A673 (cell line): Measurements from ENCODE around the gene FAU. TPM values are rescaled to one million over a fixed set of nuclear protein-coding genes. Genes with fewer than 3 reads are reported as not detected.
"Not testable (repeated sequence)": the region's sequence is repeated elsewhere in the genome, so short reads cannot be mapped to it uniquely, and the experiment has no call there.

Source experiments
- BruUV-seq: library from RNA; stranded (reverse); fragments of 400-500 nt; replicated peaks from 2 replicates; lab custom pipeline; 2021; lab: Mats Ljungman, UMichigan
- CTCF ChIA-PET: fragments of 300-600 bp; sonication (Branson Sonifier 250); formaldehyde crosslinking; loops from one replicate; lab custom pipeline; 2022; ENCODE audit warnings: antibody characterized with exemption; lab: Charles Lee
- POLR2A ChIA-PET: fragments of 300-600 bp; sonication (Branson Sonifier 250); formaldehyde crosslinking; loops from one replicate; lab custom pipeline; 2022; ENCODE audit warnings: antibody characterized with exemption; ENCODE audit not compliant: low non-redundant PET; lab: Charles Lee
- DNase-seq: peaks from one replicate; pipeline ENCODE4 v3.0.0-alpha.2; 2015; ENCODE audit warnings: low spot score
- H3K27ac ChIP-seq: fragments of 200-600 bp; sonication (generic); 2 replicates; pipeline ENCODE4 v1.5.1; 2016; ENCODE audit warnings: mixed run types, low read depth, mild to moderate bottlenecking, mixed read lengths, antibody characterized with exemption, low read length; ENCODE audit not compliant: poor library complexity, severe bottlenecking
- H3K27me3 ChIP-seq: fragments of 200-600 bp; sonication (generic); replicated peaks from 2 replicates; pipeline ENCODE4 v1.6.1; 2017; ENCODE audit warnings: mixed run types, low read depth, mild to moderate bottlenecking, mixed read lengths, antibody characterized with exemption, low read length; ENCODE audit not compliant: insufficient read depth, poor library complexity
- H3K36me3 ChIP-seq: fragments of 200-600 bp; sonication (generic); 2 replicates; pipeline ENCODE4 v1.6.1; 2016; ENCODE audit warnings: mixed run types, mild to moderate bottlenecking, mixed read lengths, antibody characterized with exemption, low read length; ENCODE audit not compliant: insufficient read depth, poor library complexity, severe bottlenecking
- H3K4me1 ChIP-seq: fragments of 200-600 bp; sonication (generic); 2 replicates; pipeline ENCODE4 v1.6.1; 2017; ENCODE audit warnings: mixed run types, mild to moderate bottlenecking, mixed read lengths, antibody characterized with exemption, low read length; ENCODE audit not compliant: insufficient read depth, poor library complexity, severe bottlenecking
- H3K4me3 ChIP-seq: fragments of 200-600 bp; sonication (generic); 2 replicates; pipeline ENCODE4 v1.5.1; 2016; ENCODE audit warnings: low read depth, mixed run types, mild to moderate bottlenecking, mixed read lengths, low read length; ENCODE audit not compliant: poor library complexity, severe bottlenecking
- H3K9me3 ChIP-seq: fragments of 200-600 bp; sonication (generic); 2 replicates; pipeline ENCODE4 v1.6.1; 2016; ENCODE audit warnings: mixed run types, low read depth, mild to moderate bottlenecking, mixed read lengths, antibody characterized with exemption, low read length; ENCODE audit not compliant: poor library complexity, severe bottlenecking
- EZH2 ChIP-seq: fragments of 200-600 bp; sonication (generic); IDR thresholded peaks from 2 replicates; pipeline ENCODE4 v1.6.1; 2017; ENCODE audit warnings: borderline replicate concordance, low read depth, mild to moderate bottlenecking, mixed read lengths, antibody characterized with exemption, low read length; ENCODE audit not compliant: poor library complexity, severe bottlenecking
- intact Hi-C: fragments of 100-400 bp; cut with micrococcal nuclease; formaldehyde crosslinking; loops from one replicate; pipeline ENCODE4 v1.10.0; 2022; ENCODE audit not compliant: unreplicated experiment
- total RNA-seq: library from RNA; stranded (reverse); gene quantifications from 2 replicates; pipeline ENCODE4 v1.2.3, GENCODE V29; 2021
- TF ChIP-seq, protein P1 (sequence below): fragments of 300-800, 200-600 bp; sonication (generic); conservative IDR thresholded peaks from 2 replicates; pipeline ENCODE4 v1.5.1; 2017; ENCODE audit warnings: low read depth, mild to moderate bottlenecking, antibody characterized with exemption, low read length, moderate library complexity, mixed read lengths

FAU gene
- total RNA-seq, 1 experiment from 2014 or later, result 956 TPM

DNA sequence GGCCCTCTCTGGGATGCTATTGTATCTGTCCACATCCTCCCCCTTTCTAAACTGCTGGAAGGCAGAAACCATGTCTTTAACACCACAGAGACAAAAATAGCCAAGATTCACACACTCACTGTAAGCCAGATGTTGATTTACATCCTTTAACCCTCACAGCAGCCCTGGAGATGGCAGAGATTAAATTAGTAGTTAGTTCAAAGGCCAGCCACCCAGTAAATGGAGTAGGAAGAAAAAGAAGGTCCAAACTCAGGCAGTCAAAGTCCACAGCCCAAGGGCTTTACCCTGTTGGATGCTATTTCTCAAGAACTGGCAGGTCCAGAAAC lies 2.3 kb downstream of the FAU start:
- intact Hi-C loops, result loop anchor here (5.0 to 10.0 kb wide), 3 partner anchors 92 to 335 kb away; partner anchors contain the start of gene SNX15
- Histone ChIP-seq H3K27ac (no peak overlapping the region), H3K9me3 (no peaks in the 10 kb centered on the region), H3K27me3 (no peaks in the 10 kb centered on the region), H3K4me1 (peaks cover 20% of the 10 kb centered on the region), H3K4me3 (no peak overlapping the region), H3K36me3 (peaks cover 43% of the 10 kb centered on the region)
- no TSS peak for BruUV-seq
- DNase-seq, result no peak
- POLR2A ChIA-PET, result no interaction called here
- CTCF ChIA-PET, result no interaction called here
- TF ChIP-seq, protein P1, sequence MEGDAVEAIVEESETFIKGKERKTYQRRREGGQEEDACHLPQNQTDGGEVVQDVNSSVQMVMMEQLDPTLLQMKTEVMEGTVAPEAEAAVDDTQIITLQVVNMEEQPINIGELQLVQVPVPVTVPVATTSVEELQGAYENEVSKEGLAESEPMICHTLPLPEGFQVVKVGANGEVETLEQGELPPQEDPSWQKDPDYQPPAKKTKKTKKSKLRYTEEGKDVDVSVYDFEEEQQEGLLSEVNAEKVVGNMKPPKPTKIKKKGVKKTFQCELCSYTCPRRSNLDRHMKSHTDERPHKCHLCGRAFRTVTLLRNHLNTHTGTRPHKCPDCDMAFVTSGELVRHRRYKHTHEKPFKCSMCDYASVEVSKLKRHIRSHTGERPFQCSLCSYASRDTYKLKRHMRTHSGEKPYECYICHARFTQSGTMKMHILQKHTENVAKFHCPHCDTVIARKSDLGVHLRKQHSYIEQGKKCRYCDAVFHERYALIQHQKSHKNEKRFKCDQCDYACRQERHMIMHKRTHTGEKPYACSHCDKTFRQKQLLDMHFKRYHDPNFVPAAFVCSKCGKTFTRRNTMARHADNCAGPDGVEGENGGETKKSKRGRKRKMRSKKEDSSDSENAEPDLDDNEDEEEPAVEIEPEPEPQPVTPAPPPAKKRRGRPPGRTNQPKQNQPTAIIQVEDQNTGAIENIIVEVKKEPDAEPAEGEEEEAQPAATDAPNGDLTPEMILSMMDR, result no peak
- TF ChIP-seq EZH2, result no peak

DNA sequence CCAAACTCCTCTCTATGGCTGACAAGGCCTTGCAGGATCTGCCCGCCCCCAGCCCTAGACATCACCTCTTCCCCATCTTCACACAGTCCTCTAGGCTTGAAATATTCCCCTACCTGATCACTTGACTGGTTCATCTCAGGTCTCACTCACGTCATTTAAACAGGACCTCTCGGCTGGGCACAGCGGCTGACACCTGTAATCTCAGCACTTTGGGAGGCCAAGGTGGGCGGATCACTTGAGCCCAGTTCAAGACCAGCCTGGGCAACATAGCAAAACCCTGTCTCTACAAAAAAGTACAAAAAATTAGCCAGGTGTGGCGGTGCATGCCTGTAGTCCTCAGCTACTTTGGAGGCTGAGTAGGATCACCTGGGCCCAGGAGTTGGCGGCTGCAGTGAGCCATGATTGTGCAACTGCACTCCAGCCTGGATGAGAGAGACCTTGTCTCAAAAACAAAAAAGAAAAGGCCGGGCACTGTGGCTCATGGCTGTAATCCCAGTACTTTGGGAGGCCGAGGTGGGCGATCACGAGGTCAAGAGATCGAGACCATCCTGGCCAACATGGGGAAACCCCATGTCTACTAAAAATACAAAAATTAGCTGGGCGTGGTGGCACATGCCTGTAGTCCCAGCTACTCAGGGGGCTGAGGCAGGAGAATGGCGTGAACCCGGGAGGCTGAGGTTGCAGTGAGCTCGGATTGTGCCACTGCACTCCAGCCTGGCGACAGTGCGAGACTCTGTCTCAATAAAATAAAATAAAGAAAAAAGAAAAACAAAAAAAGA lies 2.9 kb downstream of the FAU start:
- H3K9me3 ChIP-seq, H3K4me3 ChIP-seq, BruUV-seq, H3K27me3 ChIP-seq, H3K27ac ChIP-seq, DNase-seq, POLR2A ChIA-PET, CTCF ChIA-PET: not testable (repeated sequence)
- intact Hi-C loops, result loop anchor here (5.0 to 10.0 kb wide), 3 partner anchors 92 to 334 kb away; partner anchors contain the start of gene SNX15
- Histone ChIP-seq H3K36me3 (peaks cover 41% of the 10 kb centered on the region), H3K4me1 (peaks cover 20% of the 10 kb centered on the region)

DNA sequence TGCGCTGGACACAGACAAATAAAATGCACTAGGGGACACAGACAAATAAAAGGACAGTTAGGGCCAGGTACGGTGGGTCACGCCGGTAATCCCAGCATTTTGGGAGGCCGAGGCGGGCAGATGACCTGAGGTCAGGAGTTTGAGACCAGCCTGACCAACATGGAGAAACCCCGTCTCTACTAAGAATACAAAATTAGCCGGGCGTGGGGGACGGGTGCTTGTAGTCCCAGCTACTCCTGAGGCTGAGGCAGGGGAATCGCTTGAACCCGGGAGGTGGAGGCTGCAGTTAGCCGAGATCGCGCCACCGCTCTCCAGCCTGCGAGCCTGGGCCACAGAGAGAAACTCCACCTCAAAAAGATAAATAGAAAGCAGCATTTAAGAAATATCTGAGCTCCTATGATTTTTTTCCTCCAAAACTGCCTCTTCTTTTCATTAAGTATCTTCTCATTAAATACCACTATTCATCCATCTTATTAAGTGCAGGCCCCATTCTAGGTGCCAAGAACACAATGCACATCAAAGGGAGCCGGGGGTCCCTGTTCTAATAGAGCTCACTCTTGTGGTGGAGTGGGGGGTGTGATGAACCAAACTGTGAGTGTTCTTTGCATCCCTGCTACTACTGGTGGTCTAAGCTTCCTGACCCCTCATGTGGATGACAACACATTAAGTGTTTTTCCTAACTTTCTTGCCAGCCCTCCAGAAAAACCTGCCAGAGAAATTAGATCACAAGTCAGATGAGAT lies 3.7 kb downstream of the FAU start:
- Histone ChIP-seq H3K27me3 (no peaks in the 10 kb centered on the region), H3K36me3 (peaks cover 41% of the 10 kb centered on the region), H3K27ac (no peak overlapping the region), H3K9me3 (no peaks in the 10 kb centered on the region), H3K4me1 (peaks cover 23% of the 10 kb centered on the region), H3K4me3 (peak overlapping the region; percentile 95)
- no TSS peak for BruUV-seq
- intact Hi-C loops, result loop anchor here (5.0 to 10.0 kb wide), 3 partner anchors 91 to 333 kb away; partner anchors contain the start of gene SNX15
- POLR2A ChIA-PET, result no interaction called here
- CTCF ChIA-PET, result interaction anchor here (0.8 to 1.0 kb wide), 2 partner anchors 17 to 270 kb away, joined by 3 to 7 read pairs; no protein-coding TSS in a partner anchor
- TF ChIP-seq, protein P1, result no peak
- TF ChIP-seq EZH2, result no peak
- no peak for DNase-seq
